PFSK-1 (cell line): Measurements from ENCODE around the gene ADGRA1.

ENCODE experiments used
- FOXP2 ChIP-seq: optimal IDR thresholded peaks from 2 replicates; pipeline ENCODE3; 2011; ENCODE audit warnings: borderline replicate concordance, control low read depth, inconsistent platforms; ENCODE audit not compliant: insufficient read depth; ENCODE audit errors: extremely low read length, extremely low read depth
- POLR2AphosphoS5 ChIP-seq: IDR thresholded peaks from 2 replicates; pipeline ENCODE4 v1.6.1; 2012; ENCODE audit warnings: low read depth, mild to moderate bottlenecking, control low read depth, low read length, moderate library complexity
- REST ChIP-seq, 2 experiments: IDR thresholded peaks; 2 replicates each; pipeline versions ENCODE4 v1.6.1 to v1.8.0; 2011 to 2012; ENCODE audit warnings: low read depth in 2 of 2, low read length in 2 of 2, control low read depth in 1 of 2, inconsistent platforms in 1 of 2, mild to moderate bottlenecking in 1 of 2, moderate library complexity in 1 of 2; ENCODE audit not compliant: insufficient read depth in 1 of 2
- SIN3A ChIP-seq: IDR thresholded peaks from 2 replicates; pipeline ENCODE4 v1.6.1; 2012; ENCODE audit warnings: mild to moderate bottlenecking, low read length, moderate library complexity, borderline replicate concordance; ENCODE audit not compliant: insufficient read depth
- TAF1 ChIP-seq: IDR thresholded peaks from 2 replicates; pipeline ENCODE4 v1.6.1; 2012; ENCODE audit warnings: low read length, control low read depth, borderline replicate concordance; ENCODE audit not compliant: insufficient read depth

GRCh38 chr10:133133471-133134231, 45.9 kb downstream of the ADGRA1 start:
- no peak for TF ChIP-seq SIN3A
- no peak for TF ChIP-seq TAF1
- no peak for TF ChIP-seq REST (IDR thresholded peaks at IDR 0.05; ENCODE audit: insufficient read depth in 1 of 2, low read depth in 2 of 2, low read length in 2 of 2)
- TF ChIP-seq POLR2AphosphoS5, result no peak
- TF ChIP-seq FOXP2, result no peak
